Adipocyte (in vitro differentiated cells): ENCODE data around the gene CACNA1D.

Experiments
- DNase-seq: peaks from one replicate; pipeline ENCODE4 v3.0.0-alpha.2; 2015; ENCODE audit warnings: low read depth
- H3K27me3 ChIP-seq: replicated peaks from 2 replicates; pipeline ENCODE4 v1.7.0; 2013; ENCODE audit warnings: mild to moderate bottlenecking, low read length, moderate library complexity; ENCODE audit not compliant: control insufficient read depth, insufficient read depth
- H3K36me3 ChIP-seq: 2 replicates; pipeline ENCODE4 v1.7.0; 2013; ENCODE audit warnings: low read length, mild to moderate bottlenecking, moderate library complexity; ENCODE audit not compliant: control insufficient read depth, insufficient read depth, severe bottlenecking
- H3K4me1 ChIP-seq: 2 replicates; pipeline ENCODE4 v1.7.0; 2013; ENCODE audit warnings: mild to moderate bottlenecking, low read length, moderate library complexity; ENCODE audit not compliant: control insufficient read depth, insufficient read depth
- H3K4me3 ChIP-seq: 2 replicates; pipeline ENCODE4 v1.7.0; 2013; ENCODE audit warnings: mild to moderate bottlenecking, low read length, moderate library complexity
- H3K9ac ChIP-seq: 2 replicates; pipeline ENCODE4 v1.7.0; 2013; ENCODE audit warnings: mild to moderate bottlenecking, low read length, moderate library complexity
- H3K9me3 ChIP-seq: 2 replicates; pipeline ENCODE4 v1.7.0; 2013; ENCODE audit warnings: mild to moderate bottlenecking, low read length, moderate library complexity; ENCODE audit not compliant: control insufficient read depth

The CACNA1D gene

GRCh38 chr3:53708001-53708621 is 213.7 kb downstream of the CACNA1D start:
- no peak for DNase-seq

GRCh38 chr3:53709256-53709655 is 214.8 kb downstream of the CACNA1D start:
- Histone ChIP-seq H3K9me3 (no peaks in the 10 kb centered on the region), H3K36me3 (no peaks in the 10 kb centered on the region), H3K4me3 (no peak overlapping the region), H3K27me3 (no peaks in the 10 kb centered on the region), H3K9ac (no peak overlapping the region), H3K4me1 (peaks cover 21% of the 10 kb centered on the region)
- DNase-seq: no peak

More at GRCh38 chr3:53708001-53708621, 213.7 kb downstream of the CACNA1D start:
- peaks cover 18% of the 10 kb centered on the region for H3K4me1 ChIP-seq
- H3K9ac ChIP-seq: no peak overlapping the region
- H3K9me3 ChIP-seq: no peaks in the 10 kb centered on the region
- H3K4me3 ChIP-seq: no peak overlapping the region
- no peaks in the 10 kb centered on the region for H3K36me3 ChIP-seq
- no peaks in the 10 kb centered on the region for H3K27me3 ChIP-seq

GRCh38 chr3:53709860-53710674 is 215.7 kb downstream of the CACNA1D start:
- H3K9ac ChIP-seq: no peak overlapping the region
- no peaks in the 10 kb centered on the region for H3K9me3 ChIP-seq
- H3K27me3 ChIP-seq: no peaks in the 10 kb centered on the region
- no peak overlapping the region for H3K4me3 ChIP-seq
- peaks cover 25% of the 10 kb centered on the region for H3K4me1 ChIP-seq
- DNase-seq: peak; percentile 90
- no peaks in the 10 kb centered on the region for H3K36me3 ChIP-seq

GRCh38 chr3:53711387-53711786 is 217.0 kb downstream of the CACNA1D start:
- Histone ChIP-seq H3K4me3 (no peak overlapping the region), H3K4me1 (peaks cover 36% of the 10 kb centered on the region), H3K36me3 (no peaks in the 10 kb centered on the region), H3K27me3 (no peaks in the 10 kb centered on the region), H3K9ac (no peak overlapping the region), H3K9me3 (no peaks in the 10 kb centered on the region)
- no peak for DNase-seq

- Histone ChIP-seq H3K27me3 (no peaks in the 10 kb centered on the region), H3K4me1 (peaks cover 32% of the 10 kb centered on the region), H3K9me3 (no peaks in the 10 kb centered on the region), H3K9ac (no peak overlapping the region), H3K4me3 (no peak overlapping the region), H3K36me3 (no peaks in the 10 kb centered on the region)
- no peak for DNase-seq
Observed at GRCh38 chr3:53712817-53713388, 218.5 kb downstream of the CACNA1D start.

- Histone ChIP-seq H3K36me3 (no peaks in the 10 kb centered on the region), H3K9me3 (no peaks in the 10 kb centered on the region), H3K27me3 (no peaks in the 10 kb centered on the region), H3K4me1 (peaks cover 25% of the 10 kb centered on the region), H3K9ac (no peak overlapping the region), H3K4me3 (no peak overlapping the region)
- no peak for DNase-seq
Observed at GRCh38 chr3:53713626-53714025, 219.2 kb downstream of the CACNA1D start.

- Histone ChIP-seq H3K27me3 (no peaks in the 10 kb centered on the region), H3K4me3 (no peak overlapping the region)
- DNase-seq: no peak
Observed at GRCh38 chr3:53715815-53716483, 221.5 kb downstream of the CACNA1D start.

GRCh38 chr3:53716998-53717397 is 222.6 kb downstream of the CACNA1D start:
- Histone ChIP-seq H3K27me3 (no peaks in the 10 kb centered on the region), H3K9me3 (no peaks in the 10 kb centered on the region), H3K9ac (no peak overlapping the region), H3K4me1 (peaks cover 27% of the 10 kb centered on the region), H3K36me3 (no peaks in the 10 kb centered on the region), H3K4me3 (no peak overlapping the region)
- DNase-seq: no peak

More at GRCh38 chr3:53715815-53716483, 221.5 kb downstream of the CACNA1D start:
- Histone ChIP-seq H3K9ac (no peak overlapping the region), H3K36me3 (no peaks in the 10 kb centered on the region), H3K4me1 (peaks cover 22% of the 10 kb centered on the region), H3K9me3 (no peaks in the 10 kb centered on the region)

GRCh38 chr3:53718462-53718861 is 224.1 kb downstream of the CACNA1D start:
- no peak overlapping the region for H3K4me3 ChIP-seq
- H3K4me1 ChIP-seq: peaks cover 24% of the 10 kb centered on the region
- H3K27me3 ChIP-seq: no peaks in the 10 kb centered on the region
- H3K36me3 ChIP-seq: no peaks in the 10 kb centered on the region
- no peak for DNase-seq
- no peaks in the 10 kb centered on the region for H3K9me3 ChIP-seq
- H3K9ac ChIP-seq: no peak overlapping the region

- no peak for DNase-seq
- H3K4me3 ChIP-seq: no peak overlapping the region
Observed at GRCh38 chr3:53719796-53720195, 225.4 kb downstream of the CACNA1D start.

More at GRCh38 chr3:53719796-53720195, 225.4 kb downstream of the CACNA1D start:
- no peaks in the 10 kb centered on the region for H3K27me3 ChIP-seq
- H3K4me1 ChIP-seq: peaks cover 17% of the 10 kb centered on the region
- no peaks in the 10 kb centered on the region for H3K36me3 ChIP-seq
- no peaks in the 10 kb centered on the region for H3K9me3 ChIP-seq
- H3K9ac ChIP-seq: no peak overlapping the region
